Fibroblast of lung (primary cell): ENCODE results near the gene SEMG2. TPM values are rescaled to one million over a fixed set of nuclear protein-coding genes. Genes with fewer than 3 reads are reported as not detected.

Source experiments
- DNase-seq, 2 donors: peaks; one replicate each; pipeline versions ENCODE4 v3.0.0 to v3.0.0-alpha.2; 2010; ENCODE audit warnings: low read depth in 2 of 2
- H2AFZ ChIP-seq: 2 replicates; pipeline ENCODE4 v1.5.1; 2012; ENCODE audit warnings: low read length, control low read depth, inconsistent platforms
- H3K27ac ChIP-seq: 2 replicates; pipeline ENCODE4 v1.5.1; 2011; ENCODE audit warnings: low read length, control low read depth; ENCODE audit not compliant: insufficient read depth
- H3K27me3 ChIP-seq: 2 replicates; pipeline ENCODE4 v1.5.1; 2011; ENCODE audit warnings: mild to moderate bottlenecking, low read length; ENCODE audit not compliant: control insufficient read depth, insufficient read depth
- H3K36me3 ChIP-seq: 2 replicates; pipeline ENCODE4 v1.5.1; 2011; ENCODE audit warnings: low read length; ENCODE audit not compliant: control insufficient read depth, insufficient read depth
- H3K4me1 ChIP-seq: 2 replicates; pipeline ENCODE4 v1.5.1; 2011; ENCODE audit warnings: low read length; ENCODE audit not compliant: control insufficient read depth, insufficient read depth; ENCODE audit errors: extremely low read depth
- H3K4me2 ChIP-seq: 2 replicates; pipeline ENCODE4 v1.5.1; 2011; ENCODE audit warnings: low read length, control low read depth; ENCODE audit not compliant: insufficient read depth; ENCODE audit errors: extremely low read depth
- H3K4me3 ChIP-seq, 4 experiments: fragments of 200-600 bp in 1 of 4; sonication (generic) in 1 of 4; replicated peaks in 1 of 4; 2 replicates each; pipeline ENCODE4 v1.5.1; 2011 to 2016; ENCODE audit warnings: low read length in 4 of 4, low read depth in 3 of 4, mild to moderate bottlenecking in 3 of 4, control low read depth in 2 of 4, inconsistent platforms in 1 of 4, mixed read lengths in 1 of 4; ENCODE audit not compliant: insufficient read depth in 1 of 4; ENCODE audit errors: control extremely low read depth in 1 of 4
- H3K79me2 ChIP-seq: 2 replicates; pipeline ENCODE4 v1.5.1; 2012; ENCODE audit warnings: mild to moderate bottlenecking, low read length, inconsistent platforms; ENCODE audit not compliant: control insufficient read depth, insufficient read depth
- H3K9ac ChIP-seq: 2 replicates; pipeline ENCODE4 v1.5.1; 2011; ENCODE audit warnings: mild to moderate bottlenecking, low read length, control low read depth; ENCODE audit not compliant: insufficient read depth
- H3K9me3 ChIP-seq: 2 replicates; pipeline ENCODE4 v1.5.1; 2012; ENCODE audit warnings: low read depth, low read length; ENCODE audit not compliant: control insufficient read depth, insufficient read depth
- H4K20me1 ChIP-seq: 2 replicates; pipeline ENCODE4 v1.5.1; 2011; ENCODE audit warnings: low read length; ENCODE audit not compliant: control insufficient read depth, insufficient read depth; ENCODE audit errors: extremely low read depth
- EZH2 ChIP-seq: IDR thresholded peaks from 2 replicates; pipeline ENCODE4 v1.5.1; 2012; ENCODE audit warnings: low read length, control low read depth, mild to moderate bottlenecking; ENCODE audit errors: missing control alignments
- polyA plus RNA-seq, 2 donors: library from polyadenylated mRNA; depleted of rRNA in 1 of 2; stranded (reverse) in 1 of 2; unstranded in 1 of 2; fragments of >200 nt; gene quantifications; 2 replicates each; pipeline ENCODE4 v1.2.1, GENCODE V29; 2011 to 2012; ENCODE audit warnings: missing spikeins in 1 of 2
- total RNA-seq: library from RNA; depleted of rRNA; stranded (reverse); fragments of >200 nt; gene quantifications from 2 replicates; pipeline ENCODE4 v1.2.1, GENCODE V29; 2014
- TF ChIP-seq, protein P1 (sequence below), 2 donors: IDR thresholded peaks in 1 of 2; conservative IDR thresholded peaks in 1 of 2; 1 replicate in 1 of 2; 2 replicates in 1 of 2; pipeline ENCODE4 v1.5.1; 2011 to 2012; ENCODE audit warnings: low read length in 2 of 2, control low read depth in 1 of 2, inconsistent platforms in 1 of 2, low read depth in 1 of 2, mild to moderate bottlenecking in 1 of 2

The SEMG2 gene
- total and polyA plus RNA-seq, 2 donors (not counting 1 experiment from before 2014, with no cell fraction given): not detected

- H3K27me3 ChIP-seq: peaks cover 1% of the 10 kb centered on the region
- TF ChIP-seq EZH2: no peak
- TF ChIP-seq, protein P1, sequence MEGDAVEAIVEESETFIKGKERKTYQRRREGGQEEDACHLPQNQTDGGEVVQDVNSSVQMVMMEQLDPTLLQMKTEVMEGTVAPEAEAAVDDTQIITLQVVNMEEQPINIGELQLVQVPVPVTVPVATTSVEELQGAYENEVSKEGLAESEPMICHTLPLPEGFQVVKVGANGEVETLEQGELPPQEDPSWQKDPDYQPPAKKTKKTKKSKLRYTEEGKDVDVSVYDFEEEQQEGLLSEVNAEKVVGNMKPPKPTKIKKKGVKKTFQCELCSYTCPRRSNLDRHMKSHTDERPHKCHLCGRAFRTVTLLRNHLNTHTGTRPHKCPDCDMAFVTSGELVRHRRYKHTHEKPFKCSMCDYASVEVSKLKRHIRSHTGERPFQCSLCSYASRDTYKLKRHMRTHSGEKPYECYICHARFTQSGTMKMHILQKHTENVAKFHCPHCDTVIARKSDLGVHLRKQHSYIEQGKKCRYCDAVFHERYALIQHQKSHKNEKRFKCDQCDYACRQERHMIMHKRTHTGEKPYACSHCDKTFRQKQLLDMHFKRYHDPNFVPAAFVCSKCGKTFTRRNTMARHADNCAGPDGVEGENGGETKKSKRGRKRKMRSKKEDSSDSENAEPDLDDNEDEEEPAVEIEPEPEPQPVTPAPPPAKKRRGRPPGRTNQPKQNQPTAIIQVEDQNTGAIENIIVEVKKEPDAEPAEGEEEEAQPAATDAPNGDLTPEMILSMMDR (conservative IDR thresholded peaks at IDR 0.05 in 1 of 2, IDR thresholded peaks at IDR 0.05 in 1 of 2; ENCODE audit: low read depth in 1 of 2, low read length in 2 of 2): no peak
- no peak for DNase-seq
- H3K4me3 ChIP-seq: no peak overlapping the region
- H3K36me3 ChIP-seq: no peaks in the 10 kb centered on the region
- H2AFZ ChIP-seq: no peak overlapping the region
- H3K4me2 ChIP-seq: no peak overlapping the region
- H3K4me1 ChIP-seq: no peaks in the 10 kb centered on the region
- H3K79me2 ChIP-seq: no peaks in the 10 kb centered on the region
- H3K9ac ChIP-seq: no peak overlapping the region
- no peaks in the 10 kb centered on the region for H4K20me1 ChIP-seq
- no peaks in the 10 kb centered on the region for H3K9me3 ChIP-seq
- no peak overlapping the region for H3K27ac ChIP-seq
Measured at GRCh38 chr20:45230631-45231030, 9.5 kb downstream of the SEMG2 start.

DNA sequence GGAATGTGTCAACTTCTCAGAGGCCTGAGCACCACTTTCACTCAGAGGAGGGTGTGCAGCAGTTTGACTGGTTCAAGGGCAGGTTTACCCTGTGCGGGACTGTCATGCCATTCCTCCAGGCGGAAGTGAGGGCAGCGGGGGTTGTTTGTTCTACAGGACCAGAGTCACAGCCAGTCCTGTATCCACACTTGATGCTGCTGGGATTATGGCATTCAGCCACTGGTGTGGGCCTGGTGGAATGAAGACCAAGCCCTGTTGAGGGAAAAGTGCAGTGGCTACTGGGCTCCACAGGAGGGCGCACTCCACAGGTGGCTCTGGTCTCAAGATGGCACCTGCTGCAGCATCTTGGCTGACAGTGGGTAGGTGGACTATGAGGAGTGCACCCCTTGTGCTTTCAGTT, 14.8 kb downstream of the SEMG2 start:
- no peaks in the 10 kb centered on the region for H3K79me2 ChIP-seq
- TF ChIP-seq, protein P1 (conservative IDR thresholded peaks at IDR 0.05 in 1 of 2, IDR thresholded peaks at IDR 0.05 in 1 of 2; ENCODE audit: low read depth in 1 of 2, low read length in 2 of 2): peak in 1 of 2 donors; percentile 32
- TF ChIP-seq EZH2: no peak
- H3K9ac ChIP-seq: no peak overlapping the region
- no peak for DNase-seq
- no peaks in the 10 kb centered on the region for H3K36me3 ChIP-seq
- no peaks in the 10 kb centered on the region for H4K20me1 ChIP-seq
- H3K4me2 ChIP-seq: no peak overlapping the region
- no peaks in the 10 kb centered on the region for H3K4me1 ChIP-seq
- no peak overlapping the region for H2AFZ ChIP-seq
- H3K27ac ChIP-seq: no peak overlapping the region
- H3K9me3 ChIP-seq: no peaks in the 10 kb centered on the region
- H3K4me3 ChIP-seq: no peak overlapping the region
- H3K27me3 ChIP-seq: no peaks in the 10 kb centered on the region

DNA sequence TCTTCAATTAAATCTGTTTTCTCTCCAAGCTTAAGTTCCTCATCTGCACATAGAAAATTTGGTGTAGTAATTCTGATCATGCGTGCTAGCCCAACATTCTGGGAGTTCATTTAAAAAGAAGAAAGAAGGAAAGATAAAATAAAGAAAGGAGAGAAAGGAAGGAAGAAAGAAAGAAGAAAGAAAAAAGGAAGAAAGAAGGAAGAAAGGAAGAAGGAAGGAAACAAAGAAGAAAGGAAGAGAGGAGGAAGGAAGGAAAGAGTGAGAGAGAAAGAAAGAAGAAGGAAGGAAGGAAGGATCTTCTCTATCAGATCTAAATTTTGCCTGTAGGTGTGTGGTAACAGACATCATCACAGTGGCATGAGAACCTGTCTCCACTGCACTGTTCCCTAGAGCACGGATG, 17.0 kb downstream of the SEMG2 start:
- no peaks in the 10 kb centered on the region for H4K20me1 ChIP-seq
- no peak overlapping the region for H3K27ac ChIP-seq
- H2AFZ ChIP-seq: no peak overlapping the region
- H3K36me3 ChIP-seq: no peaks in the 10 kb centered on the region
- H3K4me1 ChIP-seq: no peaks in the 10 kb centered on the region
- no peak for DNase-seq
- no peaks in the 10 kb centered on the region for H3K9me3 ChIP-seq
- TF ChIP-seq EZH2: no peak
- TF ChIP-seq, protein P1 (conservative IDR thresholded peaks at IDR 0.05 in 1 of 2, IDR thresholded peaks at IDR 0.05 in 1 of 2; ENCODE audit: low read depth in 1 of 2, low read length in 2 of 2): no peak
- no peaks in the 10 kb centered on the region for H3K79me2 ChIP-seq
- no peak overlapping the region for H3K9ac ChIP-seq
- no peaks in the 10 kb centered on the region for H3K27me3 ChIP-seq
- no peak overlapping the region for H3K4me3 ChIP-seq
- no peak overlapping the region for H3K4me2 ChIP-seq
